Small intestine (tissue), 7 donors: Measurements from ENCODE around the gene PEX3. TPM values are rescaled to one million over a fixed set of nuclear protein-coding genes. Genes with fewer than 3 reads are reported as not detected.

ENCODE experiments used
- DNase-seq, 2 donors: peaks; one replicate each; pipeline versions ENCODE4 v3.0.0 to v3.0.0-alpha.2; 2013
- FAIRE-seq: peaks from 2 replicates; lab custom pipeline; 2012; peaks lifted over from hg19 to GRCh38; lab: Jason Lieb, UNC
- H3K27ac ChIP-seq, 3 donors: one replicate each; pipeline ENCODE4 v1.5.1; 2013; ENCODE audit warnings: low read length in 2 of 3, mild to moderate bottlenecking in 2 of 3, control low read depth in 1 of 3, inconsistent platforms in 1 of 3, low read depth in 1 of 3, moderate library complexity in 1 of 3
- H3K27me3 ChIP-seq, 3 donors: one replicate each; pipeline ENCODE4 v1.6.1; 2013; ENCODE audit warnings: low read length in 3 of 3, inconsistent platforms in 1 of 3; ENCODE audit not compliant: control insufficient read depth in 3 of 3, insufficient read depth in 3 of 3
- H3K36me3 ChIP-seq, 3 donors: one replicate each; pipeline ENCODE4 v1.6.1; 2013; ENCODE audit warnings: low read length in 3 of 3, inconsistent platforms in 1 of 3, low read depth in 1 of 3, mild to moderate bottlenecking in 1 of 3, moderate library complexity in 1 of 3; ENCODE audit not compliant: control insufficient read depth in 3 of 3, insufficient read depth in 2 of 3
- H3K4me1 ChIP-seq, 3 donors: one replicate each; pipeline ENCODE4 v1.6.1; 2013; ENCODE audit warnings: low read length in 2 of 3, inconsistent platforms in 1 of 3, low read depth in 1 of 3, mild to moderate bottlenecking in 1 of 3, moderate library complexity in 1 of 3; ENCODE audit not compliant: control insufficient read depth in 3 of 3, insufficient read depth in 2 of 3
- H3K4me3 ChIP-seq, 3 donors: one replicate each; pipeline ENCODE4 v1.5.1; 2013; ENCODE audit warnings: low read length in 3 of 3, control low read depth in 1 of 3, inconsistent platforms in 1 of 3, low read depth in 1 of 3, mild to moderate bottlenecking in 1 of 3, moderate library complexity in 1 of 3
- H3K9me3 ChIP-seq, 2 donors: one replicate each; pipeline ENCODE4 v1.6.1; 2013; ENCODE audit warnings: low read depth in 1 of 2, low read length in 1 of 2; ENCODE audit not compliant: control insufficient read depth in 2 of 2, insufficient read depth in 1 of 2
- WGBS, 3 donors: extraction: QIAGEN DNeasy Blood & Tissue Kit; methylation state at CpG; one replicate each; pipeline ENCODE4 v1.1.7; 2013; 5-methylcytosine and 5-hydroxymethylcytosine counted together
- polyA plus RNA-seq, 4 donors: library from polyadenylated mRNA; stranded (reverse) in 3 of 4; unstranded in 1 of 4; fragments of 200-250 nt in 3 of 4; fragments of 120-200 nt in 1 of 4; gene quantifications; one replicate each; pipeline versions ENCODE4 v1.2.1 to v1.2.3, GENCODE V29; 2013
- donor health status: healthy with polysubstance abuse.
- donor health status: control.
- donor health status: control.
- donor health status: Bipolar disorder and iron deficiency.
- donor health status: healthy.

Gene PEX3
- polyA plus RNA-seq, 4 donors, result 6.2 to 25.2 (median 8.9) TPM

DNA sequence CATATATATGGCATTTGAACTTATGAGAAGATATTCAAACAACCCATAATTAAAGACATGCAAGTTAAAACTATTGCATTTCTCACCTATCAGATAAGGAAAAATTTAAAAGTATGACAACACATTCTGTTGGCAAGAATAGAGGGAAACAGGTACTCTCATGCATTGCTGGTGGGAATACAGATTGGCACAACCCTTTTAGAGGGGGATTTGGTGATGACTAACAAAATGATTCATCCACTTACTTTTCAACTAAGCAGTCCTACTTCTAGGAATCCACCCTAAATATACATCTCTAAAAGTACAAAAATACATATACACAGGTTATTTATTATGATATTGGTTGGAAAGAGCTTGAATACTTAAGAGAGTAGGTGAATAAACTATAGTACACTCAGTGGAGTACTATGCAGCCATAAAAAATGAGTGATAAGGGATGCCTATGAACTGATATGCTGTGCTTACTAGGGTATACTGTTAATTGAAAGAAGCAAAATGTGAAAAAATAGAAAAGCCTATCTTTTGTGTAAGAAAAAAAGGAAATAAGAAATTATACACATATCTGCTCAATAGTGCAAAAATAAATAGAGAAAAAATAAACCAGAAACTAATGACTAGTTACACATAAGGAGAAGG is 42.3 kb upstream of the PEX3 start:
- no peak overlapping the region for H3K4me3 ChIP-seq
- no peak for DNase-seq
- H3K27me3 ChIP-seq, result no peaks in the 10 kb centered on the region
- no peaks in the 10 kb centered on the region for H3K9me3 ChIP-seq
- no peak for FAIRE-seq
- H3K4me1 ChIP-seq, result peaks cover 0 to 4% (median 0%) of the 10 kb centered on the region in 3 donors
- no peaks in the 10 kb centered on the region for H3K36me3 ChIP-seq
- no peak overlapping the region for H3K27ac ChIP-seq

- FAIRE-seq (no peak), DNase-seq (no peak)
- Histone ChIP-seq H3K36me3 (no peaks in the 10 kb centered on the region), H3K4me1 (peaks cover 0 to 4% (median 0%) of the 10 kb centered on the region in 3 donors), H3K9me3 (no peaks in the 10 kb centered on the region), H3K4me3 (no peak overlapping the region), H3K27ac (no peak overlapping the region), H3K27me3 (no peaks in the 10 kb centered on the region)
Observed at GRCh38 chr6:143408787-143409162, 41.8 kb upstream of the PEX3 start.

- peak in 1 of 2 donors; percentile 56 for DNase-seq
Observed at GRCh38 chr6:143410859-143411270, 39.7 kb upstream of the PEX3 start.

DNA sequence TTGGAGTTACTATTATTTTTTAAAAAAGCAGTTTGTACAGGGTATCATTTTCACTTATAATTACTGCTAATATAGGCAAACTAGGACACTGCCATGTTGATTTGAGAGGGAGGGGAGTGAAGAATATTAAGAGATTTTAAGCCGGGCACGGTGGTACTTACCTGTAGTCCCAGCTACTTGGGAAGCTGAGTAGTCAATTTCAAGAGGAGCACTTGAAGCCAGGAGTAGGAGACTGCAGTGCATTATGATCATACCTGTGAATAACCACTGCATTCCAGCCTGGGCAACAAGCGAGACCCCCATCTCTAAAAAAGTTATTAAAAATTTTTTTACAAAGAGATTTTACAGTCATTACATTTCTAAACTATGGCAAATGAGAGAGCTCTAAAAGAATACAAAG is 35.8 kb upstream of the PEX3 start:
- 93 to 97% (median 94%) methylated on average over 3 of the region's 3 CpGs for WGBS, 3 donors
- no peak overlapping the region for H3K4me3 ChIP-seq
- DNase-seq, result no peak

More at GRCh38 chr6:143410859-143411270, 39.7 kb upstream of the PEX3 start:
- Histone ChIP-seq H3K4me3 (no peak overlapping the region), H3K27me3 (no peaks in the 10 kb centered on the region), H3K36me3 (no peaks in the 10 kb centered on the region), H3K4me1 (peaks cover 0 to 4% (median 0%) of the 10 kb centered on the region in 3 donors), H3K27ac (no peak overlapping the region), H3K9me3 (no peaks in the 10 kb centered on the region)
- no peak for FAIRE-seq
- 33 to 49% (median 41%) methylated on average over 1 of the region's 1 CpG for WGBS, 3 donors

GRCh38 chr6:143419526-143419925 is 31.1 kb upstream of the PEX3 start:
- no peak for DNase-seq
- 84 to 95% (median 87%) methylated on average over 6 of the region's 6 CpGs for WGBS, 3 donors
- H3K4me3 ChIP-seq, result no peak overlapping the region
- no peaks in the 10 kb centered on the region for H3K27me3 ChIP-seq
- no peak overlapping the region for H3K27ac ChIP-seq
- no peak for FAIRE-seq
- no peaks in the 10 kb centered on the region for H3K4me1 ChIP-seq
- H3K9me3 ChIP-seq, result no peaks in the 10 kb centered on the region
- no peaks in the 10 kb centered on the region for H3K36me3 ChIP-seq

More for the DNA sequence above, 35.8 kb upstream of the PEX3 start:
- Histone ChIP-seq H3K36me3 (no peaks in the 10 kb centered on the region), H3K27ac (no peak overlapping the region), H3K9me3 (no peaks in the 10 kb centered on the region), H3K27me3 (no peaks in the 10 kb centered on the region), H3K4me1 (peaks cover 0 to 4% (median 0%) of the 10 kb centered on the region in 3 donors)
- FAIRE-seq, result no peak

DNA sequence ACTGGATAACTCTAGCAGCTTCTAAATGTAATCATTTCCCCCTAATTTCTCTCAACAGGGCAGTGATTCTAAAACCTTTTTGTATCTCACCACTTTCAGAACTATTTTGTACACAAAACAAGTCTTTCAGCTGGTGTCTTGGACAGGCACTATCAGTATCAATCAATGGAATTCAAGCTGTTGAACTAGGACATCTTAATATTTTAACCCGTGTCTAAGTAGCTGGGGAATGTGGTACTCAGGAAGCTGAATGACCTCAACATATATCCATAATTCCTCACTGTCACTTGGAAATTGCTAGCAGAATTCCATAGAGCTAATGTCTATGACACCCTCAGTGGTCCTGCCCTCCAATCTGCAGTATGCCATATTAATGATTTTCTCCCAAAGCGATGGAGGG is 24.6 kb upstream of the PEX3 start:
- Histone ChIP-seq H3K27me3 (no peaks in the 10 kb centered on the region), H3K4me3 (no peak overlapping the region), H3K36me3 (peaks cover 0 to 8% (median 0%) of the 10 kb centered on the region in 3 donors), H3K27ac (no peak overlapping the region), H3K9me3 (no peaks in the 10 kb centered on the region), H3K4me1 (peaks cover 0 to 2% (median 0%) of the 10 kb centered on the region in 3 donors)
- FAIRE-seq (no peak), DNase-seq (no peak)
- WGBS, 3 donors, result 80 to 90% (median 89%) methylated on average over 2 of the region's 2 CpGs

DNA sequence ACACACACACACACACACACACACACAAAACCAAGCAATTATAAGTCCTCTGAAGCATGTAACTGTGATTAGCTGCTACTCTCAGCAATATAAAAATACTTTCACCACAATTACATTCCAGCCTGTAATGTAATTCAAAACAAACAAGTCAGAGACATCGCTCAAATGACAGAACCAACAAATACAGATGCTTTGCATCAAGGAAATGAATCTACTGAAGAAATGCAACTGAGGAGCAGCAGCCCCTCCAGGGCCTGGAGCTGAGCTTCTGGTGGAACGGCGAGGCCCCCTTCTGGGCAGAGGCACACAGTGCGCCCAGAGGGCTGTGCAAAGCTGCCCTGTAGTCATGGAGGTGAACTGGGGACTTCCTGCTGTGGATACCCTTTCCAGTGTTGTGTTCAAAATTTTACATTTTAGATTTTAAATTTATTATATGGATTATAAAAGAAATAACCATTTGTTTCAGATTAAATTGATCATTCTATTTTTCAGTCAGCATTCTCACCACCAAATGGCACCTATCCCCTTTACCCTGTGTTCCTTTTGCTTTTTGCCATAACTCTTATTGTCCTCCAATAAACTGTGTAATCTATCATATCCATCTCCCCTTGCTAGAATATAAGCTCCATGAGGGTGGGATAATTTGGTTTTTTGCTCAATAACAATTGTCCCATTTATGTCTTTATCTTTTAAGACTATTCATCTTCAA is 23.3 kb upstream of the PEX3 start:
- Histone ChIP-seq H3K4me1 (peaks cover 0 to 2% (median 0%) of the 10 kb centered on the region in 3 donors), H3K4me3 (no peak overlapping the region), H3K36me3 (peaks cover 0 to 8% (median 0%) of the 10 kb centered on the region in 3 donors), H3K27me3 (no peaks in the 10 kb centered on the region), H3K9me3 (no peaks in the 10 kb centered on the region), H3K27ac (no peak overlapping the region)
- WGBS, 3 donors, result 14 to 27% (median 24%) methylated on average over 4 of the region's 4 CpGs
- DNase-seq, result peak; percentile 47 to 80
- no peak for FAIRE-seq

GRCh38 chr6:143429970-143430369 is 20.6 kb upstream of the PEX3 start:
- DNase-seq, result no peak
- no peak overlapping the region for H3K4me3 ChIP-seq
- H3K36me3 ChIP-seq, result peaks cover 0 to 8% (median 0%) of the 10 kb centered on the region in 3 donors
- H3K27me3 ChIP-seq, result no peaks in the 10 kb centered on the region
- H3K9me3 ChIP-seq, result no peaks in the 10 kb centered on the region
- H3K27ac ChIP-seq, result no peak overlapping the region
- H3K4me1 ChIP-seq, result peaks cover 0 to 2% (median 0%) of the 10 kb centered on the region in 3 donors
- 93 to 95% (median 94%) methylated on average over 4 of the region's 4 CpGs for WGBS, 3 donors
- FAIRE-seq, result no peak
